GM19099 (cell line): ENCODE data around the gene KMT5B.

Experiments used
- POLR2A ChIP-seq: IDR thresholded peaks from 3 replicates; pipeline ENCODE4 v1.6.1; 2011; ENCODE audit warnings: low read depth; ENCODE audit not compliant: insufficient read length; ENCODE audit errors: extremely low read depth

The KMT5B gene

DNA sequence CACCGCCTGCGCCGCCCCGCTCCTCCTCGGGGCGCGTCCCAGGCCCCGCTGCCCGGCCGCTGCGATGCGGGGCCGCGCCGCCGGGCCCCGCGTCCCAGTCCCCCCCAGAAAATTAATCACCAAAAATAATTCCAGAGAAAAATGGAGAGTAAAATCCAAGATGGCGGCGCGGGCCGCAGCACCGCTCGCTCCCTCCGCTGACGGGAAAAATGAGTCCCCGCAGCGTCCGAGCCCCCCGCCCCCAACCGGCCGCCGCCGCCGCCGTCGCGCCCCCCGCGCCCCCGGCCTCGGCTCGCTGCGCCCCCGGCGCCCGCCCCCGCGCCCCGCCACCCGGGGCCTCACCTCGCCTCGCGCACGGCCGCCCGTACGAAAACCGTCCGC lies at the start of gene KMT5B:
Gene KMT5B, minus strand, starts transcription at position 162 of the 381 bp plus-strand sequence. CDS start 23,220 bp downstream, outside the sequence.
- TF ChIP-seq POLR2A, result peak; percentile 14

GRCh38 chr11:68262544-68262827 lies 49.4 kb upstream of the KMT5B start:
- TF ChIP-seq POLR2A, result no peak

GRCh38 chr11:68261749-68262543 lies 48.9 kb upstream of the KMT5B start:
- no peak for TF ChIP-seq POLR2A

- TF ChIP-seq POLR2A, result no peak
Measured at GRCh38 chr11:68261006-68261405, 47.9 kb upstream of the KMT5B start.

GRCh38 chr11:68260484-68260883 lies 47.4 kb upstream of the KMT5B start:
- TF ChIP-seq POLR2A, result no peak

DNA sequence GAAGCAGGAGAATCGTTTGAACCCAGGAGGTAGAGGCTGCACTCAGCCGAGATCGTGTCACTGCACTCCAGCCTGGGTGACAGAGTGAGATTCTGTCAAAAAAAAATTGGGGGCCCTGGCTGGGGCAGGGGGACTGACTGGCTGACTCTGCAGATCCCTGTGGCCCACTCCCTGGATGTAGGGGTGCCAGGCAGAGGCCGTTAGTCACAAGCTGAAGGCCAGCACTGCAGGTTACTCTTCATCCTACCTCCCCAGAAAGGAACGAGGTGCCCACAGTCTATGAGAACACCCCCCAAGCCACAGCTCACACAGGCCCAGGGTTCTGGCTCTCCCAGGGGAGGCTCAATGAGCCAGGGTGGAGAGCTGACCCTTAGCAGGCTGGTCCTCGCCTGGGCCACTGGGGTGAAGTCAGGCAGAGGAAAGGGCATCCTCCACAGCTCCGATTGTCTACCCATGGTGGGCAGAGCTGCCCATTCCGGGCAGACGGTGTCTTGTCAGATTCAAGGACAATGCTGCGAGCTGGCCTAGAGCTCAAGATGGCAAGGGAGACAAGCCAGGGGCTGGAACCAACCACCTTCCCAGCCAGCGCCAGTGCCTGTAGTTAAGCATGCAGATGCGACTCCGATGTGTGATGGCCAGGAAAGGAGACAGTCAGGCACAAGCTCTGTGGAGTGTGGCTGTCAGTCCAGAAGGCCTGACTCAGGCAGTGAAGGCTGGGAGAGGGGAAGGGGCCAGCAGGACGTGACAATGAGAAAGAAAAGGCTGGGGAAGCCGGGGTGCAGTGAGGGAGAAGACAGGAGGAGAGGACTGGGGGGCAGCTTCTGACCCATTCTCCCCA lies 46.2 kb upstream of the KMT5B start:
- no peak for TF ChIP-seq POLR2A

GRCh38 chr11:68258363-68258765 lies 45.3 kb upstream of the KMT5B start:
- no peak for TF ChIP-seq POLR2A

DNA sequence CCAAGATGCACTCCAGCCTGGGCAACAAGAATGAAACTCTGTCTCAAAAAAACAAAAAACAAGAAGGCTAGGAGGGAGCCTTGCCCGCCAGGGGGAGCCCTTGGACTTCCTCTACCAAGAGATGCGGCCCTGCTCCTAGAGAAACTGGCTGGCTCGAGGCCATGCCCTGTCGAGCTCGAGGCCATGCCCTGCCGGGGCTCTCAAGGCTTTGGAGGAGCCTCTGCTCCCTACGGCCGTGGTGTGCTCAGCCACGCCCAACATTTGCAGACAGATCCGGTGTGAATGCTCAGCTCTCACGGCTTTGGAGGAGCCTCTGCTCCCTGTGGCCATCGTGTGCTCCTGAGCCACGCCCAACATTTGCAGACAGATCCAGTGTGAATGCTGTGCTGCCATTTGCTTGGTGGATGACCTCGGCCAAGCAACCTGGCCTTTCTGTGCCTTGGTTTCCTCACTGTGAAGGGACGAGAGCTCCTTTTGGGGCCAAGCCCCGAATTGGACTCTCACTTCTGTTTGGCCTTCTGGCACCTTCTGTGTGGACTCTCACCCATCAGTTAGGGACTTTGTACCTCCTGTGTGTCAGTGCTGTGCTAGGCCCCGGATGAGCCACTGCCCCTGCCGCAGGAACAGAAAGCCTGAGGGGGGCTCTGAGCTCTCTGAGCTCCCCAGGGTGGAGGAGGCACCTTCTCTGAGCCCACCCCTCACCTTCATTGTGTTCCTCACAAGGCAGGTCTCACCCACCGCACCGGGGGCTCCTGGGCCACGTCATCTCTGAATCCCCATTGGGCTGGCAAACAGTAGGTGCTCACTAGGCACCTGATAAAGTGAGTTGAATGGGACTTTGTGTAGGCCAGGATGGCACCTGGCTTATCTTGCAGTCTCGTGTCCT lies 44.6 kb upstream of the KMT5B start:
- TF ChIP-seq POLR2A, result no peak

- TF ChIP-seq POLR2A, result no peak
Measured at GRCh38 chr11:68256331-68256741, 43.2 kb upstream of the KMT5B start.

DNA sequence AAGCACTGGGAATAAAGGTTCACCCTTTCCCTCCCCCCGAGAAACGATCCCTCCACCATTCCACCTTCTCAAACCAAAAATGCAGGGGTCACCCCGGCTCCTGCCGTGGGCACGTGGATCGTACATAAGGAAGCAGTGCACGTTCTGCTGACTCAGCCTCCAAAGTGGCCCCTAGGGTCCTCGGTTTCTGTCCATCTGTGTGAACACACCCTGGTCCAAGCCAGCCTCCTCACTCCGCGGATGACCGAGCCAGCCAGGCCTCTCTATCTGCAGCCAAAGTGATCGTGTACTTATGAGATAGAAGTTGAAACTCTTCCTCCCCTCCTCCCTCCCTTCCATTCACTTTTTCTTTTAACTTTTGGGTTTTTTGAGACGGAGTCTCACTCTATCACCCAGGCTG lies 42.4 kb upstream of the KMT5B start:
- no peak for TF ChIP-seq POLR2A

DNA sequence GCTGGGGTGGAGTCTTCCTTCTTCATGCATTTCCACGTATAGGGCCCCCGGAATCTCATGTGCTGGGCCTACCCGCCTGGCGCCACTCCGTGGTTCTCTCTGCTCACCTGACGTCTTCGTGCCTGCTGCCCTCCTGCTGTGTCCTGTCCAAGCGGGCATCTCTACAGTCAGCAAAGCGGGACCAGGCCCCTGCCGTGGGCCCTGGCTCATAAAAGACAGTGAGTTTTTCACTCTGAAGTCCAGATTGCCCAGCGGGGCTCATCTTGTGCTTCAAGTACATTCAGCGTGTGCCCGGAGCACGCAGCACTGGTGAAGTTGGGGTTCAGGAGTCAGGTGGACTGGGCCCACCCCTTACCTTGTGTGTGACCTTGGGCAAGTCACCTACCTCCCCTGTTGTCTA lies 41.3 kb upstream of the KMT5B start:
- TF ChIP-seq POLR2A, result no peak

DNA sequence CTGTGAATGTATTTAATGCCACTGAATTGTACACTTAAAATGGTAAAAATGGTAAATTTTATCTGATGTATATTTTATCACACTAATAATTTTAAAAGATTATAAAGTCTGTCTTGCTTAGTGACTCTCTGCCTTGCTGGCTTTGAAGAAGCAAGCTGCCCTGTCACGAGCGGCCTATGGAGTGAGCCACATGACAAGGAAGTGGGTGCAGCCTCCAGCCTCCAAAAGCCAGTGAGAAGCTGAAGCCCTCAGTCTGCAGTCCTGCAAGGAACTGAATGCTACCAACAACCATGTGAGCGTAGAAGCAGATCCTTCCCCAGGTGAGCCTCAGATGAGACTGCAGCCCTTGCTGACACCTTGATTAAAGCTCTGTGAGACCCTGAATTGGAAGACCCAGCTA lies 38.7 kb upstream of the KMT5B start:
- no peak for TF ChIP-seq POLR2A

GRCh38 chr11:68242616-68243015 lies 29.5 kb upstream of the KMT5B start:
- no peak for TF ChIP-seq POLR2A

- no peak for TF ChIP-seq POLR2A
Measured at GRCh38 chr11:68231621-68232020, 18.5 kb upstream of the KMT5B start.

GRCh38 chr11:68229601-68230000 lies 16.5 kb upstream of the KMT5B start:
- no peak for TF ChIP-seq POLR2A
